Fibroblast of pulmonary artery (primary cell): ENCODE measurements around the gene PRRC2C.

ENCODE experiments used
- DNase-seq: peaks from one replicate; pipeline ENCODE4 v3.0.0-alpha.2; 2010; ENCODE audit warnings: low read depth
- H3K4me3 ChIP-seq: replicated peaks from 2 replicates; pipeline ENCODE4 v1.5.1; 2011; ENCODE audit warnings: low read depth, mild to moderate bottlenecking, control low read depth, low read length, moderate library complexity
- CTCF ChIP-seq: IDR thresholded peaks from 2 replicates; pipeline ENCODE4 v1.5.1; 2011; ENCODE audit warnings: mild to moderate bottlenecking, control low read depth, low read length, inconsistent platforms; ENCODE audit errors: missing control alignments

PRRC2C gene

GRCh38 chr1:171616586-171616985 lies 131.3 kb downstream of the PRRC2C start:
- no peak overlapping the region for H3K4me3 ChIP-seq
- no peak for DNase-seq
- TF ChIP-seq CTCF = no peak

DNA sequence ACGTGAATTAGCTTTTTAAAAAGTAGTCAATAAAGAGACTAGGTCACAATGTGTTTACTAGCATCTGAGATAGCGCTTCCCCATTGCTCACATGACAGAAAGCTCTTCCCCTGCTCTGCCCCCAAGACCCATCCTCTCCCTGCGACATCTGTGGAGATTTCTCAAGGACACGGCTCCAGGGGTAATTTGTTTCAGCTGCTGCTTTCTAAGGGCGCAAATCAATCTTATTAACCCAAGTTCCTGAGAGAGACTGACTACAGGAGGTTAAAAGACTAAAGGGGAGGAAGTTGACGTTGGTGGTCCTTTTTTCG lies 136.8 kb downstream of the PRRC2C start, which contains the start of gene MYOCOS:
Gene MYOCOS, plus strand, starts transcription at position 92 of the 311 bp plus-strand sequence. CDS start 1,641 bp downstream, outside the sequence.
- H3K4me3 ChIP-seq = no peak within 1 kb of the TSS
- no peak for TF ChIP-seq CTCF
- no peak for DNase-seq

DNA sequence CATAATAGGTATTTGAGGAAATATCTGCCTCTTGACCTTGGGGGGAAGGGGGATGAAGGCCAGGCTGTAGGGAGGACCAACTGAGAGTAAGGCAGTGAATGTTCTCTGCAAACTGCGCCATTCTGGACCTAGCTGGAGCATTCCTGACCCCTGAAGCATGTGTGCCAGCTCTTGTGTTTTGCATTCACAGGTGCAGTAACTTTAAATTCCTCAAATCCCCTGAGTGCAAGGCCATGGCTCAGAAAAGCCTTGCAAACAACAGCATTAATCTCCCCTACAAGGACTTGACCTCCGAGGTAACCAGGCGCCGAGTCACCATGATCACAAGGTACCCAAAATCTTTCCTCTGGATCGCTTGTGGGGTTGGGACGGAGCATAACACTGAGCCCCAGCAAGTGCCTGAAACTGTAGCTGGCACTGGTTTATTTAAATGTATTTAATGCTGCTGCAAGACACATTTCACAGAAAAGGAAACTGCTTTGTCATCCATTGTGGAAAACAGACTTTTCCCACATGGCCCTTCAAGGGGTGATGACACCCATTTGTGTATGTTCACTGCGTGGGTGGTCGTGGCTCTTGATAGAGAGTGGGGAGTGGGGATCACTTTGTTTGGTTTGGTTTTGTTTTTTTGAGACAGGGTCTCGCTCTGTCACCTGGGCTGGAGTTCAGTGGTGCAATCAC lies 138.5 kb downstream of the PRRC2C start:
- no peak for TF ChIP-seq CTCF
- no peak overlapping the region for H3K4me3 ChIP-seq

GRCh38 chr1:171625225-171625624 lies 139.9 kb downstream of the PRRC2C start:
- no peak overlapping the region for H3K4me3 ChIP-seq
- no peak for DNase-seq
- TF ChIP-seq CTCF = no peak

More for the DNA sequence above, 138.5 kb downstream of the PRRC2C start:
- DNase-seq = no peak

- DNase-seq = no peak
- no peak for TF ChIP-seq CTCF
- H3K4me3 ChIP-seq = no peak overlapping the region
Measured at GRCh38 chr1:171627020-171627419, 141.7 kb downstream of the PRRC2C start.

DNA sequence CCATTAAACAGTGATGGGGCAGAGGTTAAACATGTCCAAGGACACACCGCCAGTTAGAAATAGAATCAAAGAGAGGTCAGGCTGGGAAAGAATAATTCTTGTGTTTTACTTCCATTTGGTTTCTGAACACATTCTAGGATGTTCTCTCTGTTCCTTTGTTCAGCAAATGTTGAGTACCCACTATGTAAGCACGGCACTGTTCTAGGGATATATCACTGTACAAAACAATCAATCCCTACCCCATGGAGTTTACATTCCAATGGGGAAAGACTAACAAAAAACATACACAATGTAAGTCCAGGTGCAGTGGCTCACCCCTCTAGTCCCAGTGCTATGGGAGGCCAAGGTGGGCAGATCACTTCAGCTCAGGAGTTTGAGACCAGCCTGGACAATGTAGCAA lies 142.9 kb downstream of the PRRC2C start:
- no peak for DNase-seq
- TF ChIP-seq CTCF = no peak
- H3K4me3 ChIP-seq = no peak overlapping the region

DNA sequence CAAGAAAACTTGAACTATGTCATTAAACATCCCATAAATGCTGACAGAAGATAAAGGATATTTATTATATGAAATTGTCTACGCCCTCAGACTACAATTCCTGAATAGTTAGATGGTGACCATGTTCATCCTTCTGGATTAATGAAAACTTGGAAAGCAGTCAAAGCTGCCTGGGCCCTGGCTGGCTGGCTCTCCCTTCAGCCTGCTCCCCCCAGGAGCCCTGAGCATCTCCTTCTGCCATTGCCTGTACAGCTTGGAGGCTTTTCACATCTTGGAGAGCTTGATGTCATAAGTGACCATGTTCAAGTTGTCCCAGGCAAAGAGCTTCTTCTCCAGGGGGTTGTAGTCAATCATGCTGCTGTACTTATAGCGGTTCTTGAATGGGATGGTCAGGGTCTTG lies 150.3 kb downstream of the PRRC2C start:
- H3K4me3 ChIP-seq = no peak overlapping the region
- DNase-seq = no peak
- no peak for TF ChIP-seq CTCF
